SK-N-SH (cell line): ENCODE data around the gene ETV6. TPM values are rescaled to one million over a fixed set of nuclear protein-coding genes. Genes with fewer than 3 reads are reported as not detected.

Experiments
- CTCF ChIA-PET: fragments of 300-600, 350-600 bp; formaldehyde crosslinking; extraction: SDS; loops from one replicate; lab custom pipeline; 2021; lab: Yijun Ruan, JAX
- POLR2A ChIA-PET: fragments of 350-600 bp; sonication (Branson Sonifier 250); formaldehyde crosslinking; extraction: SDS; loops from one replicate; lab custom pipeline; 2020; ENCODE audit warnings: antibody characterized with exemption, inconsistent platforms; lab: Yijun Ruan, JAX
- DNase-seq: peaks from one replicate; pipeline ENCODE4 v3.0.0; 2012
- H2AFZ ChIP-seq: fragments of 200-600 bp; sonication (generic); 2 replicates; pipeline ENCODE4 v1.8.1; 2016; ENCODE audit warnings: antibody characterized with exemption, mild to moderate bottlenecking, low read depth
- H3F3A ChIP-seq: fragments of 200-600 bp; sonication (generic); replicated peaks from 2 replicates; pipeline ENCODE3; 2016; ENCODE audit warnings: antibody characterized with exemption, mild to moderate bottlenecking; ENCODE audit not compliant: insufficient read depth
- H3K27ac ChIP-seq, 2 experiments: fragments of 200-500 bp in 1 of 2; fragments of 200-600 bp in 1 of 2; sonication (Bioruptor generic) in 1 of 2; sonication (generic), shearing (Covaris generic) in 1 of 2; 2 replicates each; pipeline versions ENCODE4 v1.5.1 to v1.6.1; 2014 to 2016; ENCODE audit warnings: low read depth in 2 of 2, inconsistent platforms in 1 of 2, low read length in 1 of 2, mild to moderate bottlenecking in 1 of 2, mixed read lengths in 1 of 2
- H3K27me3 ChIP-seq: fragments of 200-600 bp; sonication (generic), shearing (Covaris generic); 2 replicates; pipeline ENCODE4 v1.6.1; 2016; ENCODE audit warnings: mixed run types; ENCODE audit not compliant: insufficient read depth
- H3K36me3 ChIP-seq, 2 experiments: fragments of 200-500 bp in 1 of 2; fragments of 200-600 bp in 1 of 2; sonication (Bioruptor generic) in 1 of 2; sonication (generic) in 1 of 2; replicated peaks in 1 of 2; 2 replicates each; pipeline versions ENCODE3 to v1.5.1; 2014 to 2016; ENCODE audit warnings: low read length in 1 of 2, mild to moderate bottlenecking in 1 of 2; ENCODE audit not compliant: insufficient read depth in 2 of 2, control insufficient read depth in 1 of 2
- H3K4me1 ChIP-seq, 2 experiments: fragments of 200-500 bp in 1 of 2; fragments of 200-600 bp in 1 of 2; sonication (Bioruptor generic) in 1 of 2; sonication (generic), shearing (Covaris generic) in 1 of 2; 2 replicates each; pipeline versions ENCODE4 v1.5.1 to v1.6.1; 2014 to 2016; ENCODE audit warnings: low read depth in 1 of 2, low read length in 1 of 2, mixed run types in 1 of 2; ENCODE audit not compliant: insufficient read depth in 2 of 2, control insufficient read depth in 1 of 2
- H3K4me2 ChIP-seq: fragments of 200-600 bp; sonication (generic), shearing (Covaris generic); 2 replicates; pipeline ENCODE4 v1.6.1; 2017; ENCODE audit warnings: mixed run types
- H3K4me3 ChIP-seq, 2 experiments: fragments of 200-500 bp in 1 of 2; fragments of 200-600 bp in 1 of 2; sonication (Bioruptor generic) in 1 of 2; sonication (generic), shearing (Covaris generic) in 1 of 2; 2 replicates each; pipeline versions ENCODE4 v1.5.1 to v1.8.1; 2014 to 2016; ENCODE audit warnings: low read depth in 2 of 2, inconsistent platforms in 1 of 2, low read length in 1 of 2, mild to moderate bottlenecking in 1 of 2, mixed read lengths in 1 of 2, moderate library complexity in 1 of 2
- H3K79me2 ChIP-seq: fragments of 200-600 bp; sonication (generic); 2 replicates; pipeline ENCODE4 v1.8.1; 2017; ENCODE audit warnings: mild to moderate bottlenecking; ENCODE audit not compliant: insufficient read depth
- H3K9ac ChIP-seq: fragments of 200-600 bp; sonication (generic); 2 replicates; pipeline ENCODE4 v1.6.1; 2017; ENCODE audit warnings: mixed run types
- H3K9me2 ChIP-seq: fragments of 200-600 bp; sonication (generic); 2 replicates; pipeline ENCODE4 v1.6.1; 2017; ENCODE audit warnings: mixed run types
- H3K9me3 ChIP-seq: fragments of 200-600 bp; sonication (generic); 2 replicates; pipeline ENCODE4 v1.6.1; 2017; ENCODE audit warnings: mixed run types, mild to moderate bottlenecking, moderate library complexity
- H4K20me1 ChIP-seq: fragments of 200-600 bp; sonication (generic); 2 replicates; pipeline ENCODE4 v1.6.1; 2017; ENCODE audit warnings: mild to moderate bottlenecking, mixed run types; ENCODE audit not compliant: insufficient read depth
- CHD2 ChIP-seq: fragments of 150-350 bp; IDR thresholded peaks from 2 replicates; pipeline ENCODE4 v1.6.1; 2018; ENCODE audit warnings: low read length; ENCODE audit not compliant: partially characterized antibody
- EP300 ChIP-seq, 2 experiments: IDR thresholded peaks; 2 replicates each; pipeline versions ENCODE4 v1.4.0 to v1.6.1; 2012; ENCODE audit warnings: borderline replicate concordance in 1 of 2, low read depth in 1 of 2, low read length in 1 of 2
- EZH2phosphoT487 ChIP-seq: fragments of 200-600 bp; sonication (generic); IDR thresholded peaks from 2 replicates; pipeline ENCODE4 v1.6.1; 2017; ENCODE audit warnings: low read depth, mixed run types, mild to moderate bottlenecking, antibody characterized with exemption, moderate library complexity, borderline replicate concordance
- FOXJ3 ChIP-seq: sonication (generic); formaldehyde crosslinking; IDR thresholded peaks from 2 replicates; pipeline ENCODE4 v1.5.1; 2020; ENCODE audit warnings: mild to moderate bottlenecking, missing genetic modification reagents
- FOXM1 ChIP-seq: IDR thresholded peaks from 2 replicates; pipeline ENCODE4 v1.4.0; 2012; ENCODE audit warnings: low read depth, mild to moderate bottlenecking
- GABPA ChIP-seq: IDR thresholded peaks from 2 replicates; pipeline ENCODE4 v1.4.0; 2012; ENCODE audit warnings: low read depth, mild to moderate bottlenecking
- GATA2 ChIP-seq: sonication (generic); formaldehyde crosslinking; IDR thresholded peaks from 2 replicates; pipeline ENCODE4 v1.5.0; 2020; ENCODE audit warnings: mild to moderate bottlenecking, missing genetic modification reagents
- MEF2A ChIP-seq: IDR thresholded peaks from 2 replicates; pipeline ENCODE4 v1.4.0; 2012; ENCODE audit warnings: low read depth, borderline replicate concordance
- POLR2AphosphoS5 ChIP-seq: IDR thresholded peaks from 2 replicates; pipeline ENCODE4 v1.6.1; 2012; ENCODE audit warnings: low read depth, low read length
- RAD21 ChIP-seq: IDR thresholded peaks from 2 replicates; pipeline ENCODE4 v1.6.1; 2012; ENCODE audit warnings: mild to moderate bottlenecking, low read length
- RCOR1 ChIP-seq: fragments of 150-350 bp; IDR thresholded peaks from 2 replicates; pipeline ENCODE4 v1.6.1; 2017; ENCODE audit warnings: antibody characterized with exemption, low read length
- TAF1 ChIP-seq: IDR thresholded peaks from 2 replicates; pipeline ENCODE4 v1.6.1; 2012; ENCODE audit warnings: low read depth, mild to moderate bottlenecking, low read length, moderate library complexity, borderline replicate concordance
- YY1 ChIP-seq: IDR thresholded peaks from 2 replicates; pipeline ENCODE4 v1.4.0; 2012; ENCODE audit warnings: low read depth, mild to moderate bottlenecking
- WGBS: methylation state at CpG from one replicate; pipeline ENCODE4 v1.1.6; 2017; ENCODE audit warnings: low lambda C conversion rate; 5-methylcytosine and 5-hydroxymethylcytosine counted together
- polyA plus RNA-seq, 3 experiments: library from polyadenylated mRNA; depleted of rRNA; stranded (reverse); fragments of >200 nt; gene quantifications; 2 replicates each; pipeline ENCODE4 v1.2.3, GENCODE V29; 2012
- TF ChIP-seq, protein P1 (sequence below): IDR thresholded peaks from 2 replicates; pipeline ENCODE4 v1.4.0; 2012; ENCODE audit warnings: low read depth
- TF ChIP-seq, protein P2 (sequence below): IDR thresholded peaks from 2 replicates; pipeline ENCODE4 v1.6.1; 2012; ENCODE audit warnings: mild to moderate bottlenecking, low read depth, low read length, moderate library complexity
- TF ChIP-seq, protein P3 (sequence below): IDR thresholded peaks from 2 replicates; pipeline ENCODE4; 2012
- TF ChIP-seq, protein P4 (sequence below): fragments of 150-350 bp; IDR thresholded peaks from 2 replicates; pipeline ENCODE4 v1.6.1; 2016; ENCODE audit warnings: mild to moderate bottlenecking, low read depth, low read length

The ETV6 gene
- polyA plus RNA-seq, 1 of the 3 experiments (the other 2 are of a cell fraction), result 4.0 TPM

DNA sequence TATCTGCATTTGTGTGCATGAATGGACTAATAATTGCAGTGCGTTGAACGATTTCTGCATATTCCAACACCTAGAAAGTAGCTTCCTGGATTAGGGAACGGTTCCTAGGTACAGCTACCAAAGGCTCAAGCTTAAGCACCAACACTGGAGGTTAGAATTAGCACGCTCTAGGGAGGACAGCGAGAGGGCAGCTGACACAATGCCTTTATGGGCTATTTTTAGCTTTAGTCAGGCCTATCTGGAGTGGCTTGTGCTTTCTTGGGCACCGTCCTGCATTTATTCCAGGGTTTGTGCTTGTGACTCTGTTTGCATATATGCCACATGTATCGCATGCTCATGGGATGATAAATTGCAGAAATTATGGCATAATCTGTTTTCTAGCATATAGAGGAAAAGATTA, 13.7 kb downstream of the ETV6 start:
- H2AFZ ChIP-seq, result no peak overlapping the region
- CTCF ChIA-PET, result no interaction called here
- H4K20me1 ChIP-seq, result peaks cover 69% of the 10 kb centered on the region
- 96% methylated on average over 7 of the region's 7 CpGs for WGBS
- no peaks in the 10 kb centered on the region for H3K9me3 ChIP-seq
- H3K36me3 ChIP-seq, result no peaks in the 10 kb centered on the region
- POLR2A ChIA-PET, result no interaction called here
- H3K27me3 ChIP-seq, result no peaks in the 10 kb centered on the region
- DNase-seq, result no peak
- H3K4me2 ChIP-seq, result no peak overlapping the region
- peaks cover 98% of the 10 kb centered on the region for H3K79me2 ChIP-seq
- no peak overlapping the region for H3K9ac ChIP-seq
- H3K4me1 ChIP-seq, result peaks cover 5 to 7% of the 10 kb centered on the region in 2 experiments; a peak in 3 of 4 replicates
- H3K9me2 ChIP-seq, result no peaks in the 10 kb centered on the region
- H3F3A ChIP-seq, result peaks cover 5% of the 10 kb centered on the region
- no peak overlapping the region for H3K4me3 ChIP-seq
- TF ChIP-seq, protein P1, sequence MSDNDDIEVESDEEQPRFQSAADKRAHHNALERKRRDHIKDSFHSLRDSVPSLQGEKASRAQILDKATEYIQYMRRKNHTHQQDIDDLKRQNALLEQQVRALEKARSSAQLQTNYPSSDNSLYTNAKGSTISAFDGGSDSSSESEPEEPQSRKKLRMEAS, result no peak
- TF ChIP-seq MEF2A (no peak), TAF1 (no peak), YY1 (no peak), POLR2AphosphoS5 (no peak)
- TF ChIP-seq, protein P2, sequence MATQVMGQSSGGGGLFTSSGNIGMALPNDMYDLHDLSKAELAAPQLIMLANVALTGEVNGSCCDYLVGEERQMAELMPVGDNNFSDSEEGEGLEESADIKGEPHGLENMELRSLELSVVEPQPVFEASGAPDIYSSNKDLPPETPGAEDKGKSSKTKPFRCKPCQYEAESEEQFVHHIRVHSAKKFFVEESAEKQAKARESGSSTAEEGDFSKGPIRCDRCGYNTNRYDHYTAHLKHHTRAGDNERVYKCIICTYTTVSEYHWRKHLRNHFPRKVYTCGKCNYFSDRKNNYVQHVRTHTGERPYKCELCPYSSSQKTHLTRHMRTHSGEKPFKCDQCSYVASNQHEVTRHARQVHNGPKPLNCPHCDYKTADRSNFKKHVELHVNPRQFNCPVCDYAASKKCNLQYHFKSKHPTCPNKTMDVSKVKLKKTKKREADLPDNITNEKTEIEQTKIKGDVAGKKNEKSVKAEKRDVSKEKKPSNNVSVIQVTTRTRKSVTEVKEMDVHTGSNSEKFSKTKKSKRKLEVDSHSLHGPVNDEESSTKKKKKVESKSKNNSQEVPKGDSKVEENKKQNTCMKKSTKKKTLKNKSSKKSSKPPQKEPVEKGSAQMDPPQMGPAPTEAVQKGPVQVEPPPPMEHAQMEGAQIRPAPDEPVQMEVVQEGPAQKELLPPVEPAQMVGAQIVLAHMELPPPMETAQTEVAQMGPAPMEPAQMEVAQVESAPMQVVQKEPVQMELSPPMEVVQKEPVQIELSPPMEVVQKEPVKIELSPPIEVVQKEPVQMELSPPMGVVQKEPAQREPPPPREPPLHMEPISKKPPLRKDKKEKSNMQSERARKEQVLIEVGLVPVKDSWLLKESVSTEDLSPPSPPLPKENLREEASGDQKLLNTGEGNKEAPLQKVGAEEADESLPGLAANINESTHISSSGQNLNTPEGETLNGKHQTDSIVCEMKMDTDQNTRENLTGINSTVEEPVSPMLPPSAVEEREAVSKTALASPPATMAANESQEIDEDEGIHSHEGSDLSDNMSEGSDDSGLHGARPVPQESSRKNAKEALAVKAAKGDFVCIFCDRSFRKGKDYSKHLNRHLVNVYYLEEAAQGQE, result no peak
- TF ChIP-seq, protein P3, sequence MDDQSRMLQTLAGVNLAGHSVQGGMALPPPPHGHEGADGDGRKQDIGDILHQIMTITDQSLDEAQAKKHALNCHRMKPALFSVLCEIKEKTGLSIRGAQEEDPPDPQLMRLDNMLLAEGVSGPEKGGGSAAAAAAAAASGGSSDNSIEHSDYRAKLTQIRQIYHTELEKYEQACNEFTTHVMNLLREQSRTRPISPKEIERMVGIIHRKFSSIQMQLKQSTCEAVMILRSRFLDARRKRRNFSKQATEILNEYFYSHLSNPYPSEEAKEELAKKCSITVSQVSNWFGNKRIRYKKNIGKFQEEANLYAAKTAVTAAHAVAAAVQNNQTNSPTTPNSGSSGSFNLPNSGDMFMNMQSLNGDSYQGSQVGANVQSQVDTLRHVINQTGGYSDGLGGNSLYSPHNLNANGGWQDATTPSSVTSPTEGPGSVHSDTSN, result no peak
- no peak overlapping the region for H3K27ac ChIP-seq

DNA sequence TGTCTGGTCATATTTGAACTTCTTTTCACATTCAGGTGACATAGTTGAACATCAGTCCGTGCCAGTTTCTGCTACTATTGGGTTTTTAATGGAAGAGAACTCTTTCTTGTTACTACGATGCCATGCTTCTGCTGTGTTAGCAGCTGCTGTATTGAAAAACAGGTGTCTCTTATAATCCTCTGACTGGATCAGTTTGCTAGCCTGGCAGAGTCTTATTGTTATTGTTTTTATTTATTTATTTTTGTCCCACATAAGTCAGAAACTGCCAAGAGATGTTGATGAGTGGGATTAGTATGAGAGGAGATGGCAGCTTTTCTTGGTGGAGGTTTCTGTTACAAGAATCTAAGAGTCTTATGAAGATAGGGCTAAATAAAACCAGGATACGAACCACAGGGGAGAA, 14.6 kb downstream of the ETV6 start:
- no peak for DNase-seq
- ChIA-PET CTCF (no interaction called here), POLR2A (no interaction called here)
- TF ChIP-seq GATA2 (no peak), TAF1 (no peak), FOXJ3 (CRISPR knock-in tag) (no peak), GABPA (no peak), EP300 (IDR thresholded peaks at IDR 0.05; ENCODE audit: borderline replicate concordance in 1 of 2, low read depth in 1 of 2, low read length in 1 of 2) (no peak), RAD21 (no peak), CHD2 (no peak), RCOR1 (no peak), FOXM1 (no peak), EZH2phosphoT487 (no peak)
- TF ChIP-seq, protein P2, result no peak
- TF ChIP-seq, protein P1, result no peak
- TF ChIP-seq, protein P4, sequence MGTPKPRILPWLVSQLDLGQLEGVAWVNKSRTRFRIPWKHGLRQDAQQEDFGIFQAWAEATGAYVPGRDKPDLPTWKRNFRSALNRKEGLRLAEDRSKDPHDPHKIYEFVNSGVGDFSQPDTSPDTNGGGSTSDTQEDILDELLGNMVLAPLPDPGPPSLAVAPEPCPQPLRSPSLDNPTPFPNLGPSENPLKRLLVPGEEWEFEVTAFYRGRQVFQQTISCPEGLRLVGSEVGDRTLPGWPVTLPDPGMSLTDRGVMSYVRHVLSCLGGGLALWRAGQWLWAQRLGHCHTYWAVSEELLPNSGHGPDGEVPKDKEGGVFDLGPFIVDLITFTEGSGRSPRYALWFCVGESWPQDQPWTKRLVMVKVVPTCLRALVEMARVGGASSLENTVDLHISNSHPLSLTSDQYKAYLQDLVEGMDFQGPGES, result no peak

More for the DNA sequence above, 14.6 kb downstream of the ETV6 start:
- no peaks in the 10 kb centered on the region for H3K27me3 ChIP-seq
- H3K9me3 ChIP-seq, result no peaks in the 10 kb centered on the region
- no peak overlapping the region for H3K9ac ChIP-seq
- H3K79me2 ChIP-seq, result peaks cover 98% of the 10 kb centered on the region
- peaks cover 0 to 3% of the 10 kb centered on the region in 2 experiments; a peak in 1 of 4 replicates for H3K4me1 ChIP-seq
- WGBS, result 94% methylated on average over 3 of the region's 3 CpGs
- no peaks in the 10 kb centered on the region for H3K9me2 ChIP-seq
- H3F3A ChIP-seq, result no peaks in the 10 kb centered on the region
- no peak overlapping the region for H3K27ac ChIP-seq
- H3K4me3 ChIP-seq, result no peak overlapping the region
- H4K20me1 ChIP-seq, result peaks cover 72% of the 10 kb centered on the region
- H3K36me3 ChIP-seq, result no peaks in the 10 kb centered on the region
- H3K4me2 ChIP-seq, result no peak overlapping the region
- no peak overlapping the region for H2AFZ ChIP-seq
